Measurements from ENCODE around the gene POU5F1. TPM values are rescaled to one million over a fixed set of nuclear protein-coding genes. Genes with fewer than 3 reads are reported as not detected.
A peak's percentile ranks its signal among the peaks of the same experiment; 100 is the strongest.

POU5F1 gene
- total and polyA plus RNA-seq, 9 of the 15 experiments (the other 6 are each of a cell fraction or from before 2014, with no cell fraction given), result 0.06 to 2.0 (median 0.10) TPM; not detected in 6

DNA sequence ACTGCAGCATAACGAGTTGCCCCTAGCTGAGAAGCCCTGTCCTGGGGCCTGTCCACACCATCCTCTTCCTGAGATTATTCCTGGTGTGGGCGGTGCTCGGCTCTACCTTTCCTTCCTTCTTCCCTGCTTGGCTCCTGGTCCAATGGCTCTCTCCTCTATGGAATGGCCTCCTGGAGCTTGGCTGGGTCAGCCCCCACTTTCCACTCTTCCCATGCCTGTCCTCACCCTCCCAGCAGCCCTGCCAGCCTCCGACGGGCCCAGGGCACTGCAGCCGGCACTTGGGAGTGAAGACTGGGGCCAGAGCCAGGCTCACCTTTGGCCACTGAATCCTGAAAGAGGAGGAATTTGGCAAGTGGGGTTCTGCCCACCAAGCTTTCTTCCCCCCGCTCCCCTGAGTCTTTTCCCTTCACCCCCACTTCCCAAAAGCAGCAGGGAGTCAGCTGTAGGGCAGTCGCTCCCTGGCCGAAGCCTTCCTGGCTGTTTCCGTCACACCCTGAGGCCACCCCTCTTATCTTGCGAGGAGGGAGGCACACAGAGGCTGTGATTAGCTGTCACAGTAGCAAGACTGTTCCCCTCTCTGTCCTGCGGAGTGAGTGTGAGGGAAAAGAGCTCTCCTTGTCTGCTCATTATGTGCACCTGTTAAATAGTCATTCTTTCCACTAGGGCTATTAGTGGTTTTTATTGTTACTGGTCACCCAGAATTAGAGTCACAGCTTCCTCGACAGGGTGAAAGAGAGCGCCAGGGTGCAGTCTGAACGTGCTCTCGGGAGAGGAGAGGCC is 43.9 kb downstream of the POU5F1 start (continued):
- TF ChIP-seq, protein P1, sequence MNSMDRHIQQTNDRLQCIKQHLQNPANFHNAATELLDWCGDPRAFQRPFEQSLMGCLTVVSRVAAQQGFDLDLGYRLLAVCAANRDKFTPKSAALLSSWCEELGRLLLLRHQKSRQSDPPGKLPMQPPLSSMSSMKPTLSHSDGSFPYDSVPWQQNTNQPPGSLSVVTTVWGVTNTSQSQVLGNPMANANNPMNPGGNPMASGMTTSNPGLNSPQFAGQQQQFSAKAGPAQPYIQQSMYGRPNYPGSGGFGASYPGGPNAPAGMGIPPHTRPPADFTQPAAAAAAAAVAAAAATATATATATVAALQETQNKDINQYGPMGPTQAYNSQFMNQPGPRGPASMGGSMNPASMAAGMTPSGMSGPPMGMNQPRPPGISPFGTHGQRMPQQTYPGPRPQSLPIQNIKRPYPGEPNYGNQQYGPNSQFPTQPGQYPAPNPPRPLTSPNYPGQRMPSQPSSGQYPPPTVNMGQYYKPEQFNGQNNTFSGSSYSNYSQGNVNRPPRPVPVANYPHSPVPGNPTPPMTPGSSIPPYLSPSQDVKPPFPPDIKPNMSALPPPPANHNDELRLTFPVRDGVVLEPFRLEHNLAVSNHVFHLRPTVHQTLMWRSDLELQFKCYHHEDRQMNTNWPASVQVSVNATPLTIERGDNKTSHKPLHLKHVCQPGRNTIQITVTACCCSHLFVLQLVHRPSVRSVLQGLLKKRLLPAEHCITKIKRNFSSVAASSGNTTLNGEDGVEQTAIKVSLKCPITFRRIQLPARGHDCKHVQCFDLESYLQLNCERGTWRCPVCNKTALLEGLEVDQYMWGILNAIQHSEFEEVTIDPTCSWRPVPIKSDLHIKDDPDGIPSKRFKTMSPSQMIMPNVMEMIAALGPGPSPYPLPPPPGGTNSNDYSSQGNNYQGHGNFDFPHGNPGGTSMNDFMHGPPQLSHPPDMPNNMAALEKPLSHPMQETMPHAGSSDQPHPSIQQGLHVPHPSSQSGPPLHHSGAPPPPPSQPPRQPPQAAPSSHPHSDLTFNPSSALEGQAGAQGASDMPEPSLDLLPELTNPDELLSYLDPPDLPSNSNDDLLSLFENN (IDR thresholded peaks at IDR 0.05; ENCODE audit: low read depth in 2 of 2, low read length in 2 of 2), result no peak
- TF ChIP-seq, protein P2, sequence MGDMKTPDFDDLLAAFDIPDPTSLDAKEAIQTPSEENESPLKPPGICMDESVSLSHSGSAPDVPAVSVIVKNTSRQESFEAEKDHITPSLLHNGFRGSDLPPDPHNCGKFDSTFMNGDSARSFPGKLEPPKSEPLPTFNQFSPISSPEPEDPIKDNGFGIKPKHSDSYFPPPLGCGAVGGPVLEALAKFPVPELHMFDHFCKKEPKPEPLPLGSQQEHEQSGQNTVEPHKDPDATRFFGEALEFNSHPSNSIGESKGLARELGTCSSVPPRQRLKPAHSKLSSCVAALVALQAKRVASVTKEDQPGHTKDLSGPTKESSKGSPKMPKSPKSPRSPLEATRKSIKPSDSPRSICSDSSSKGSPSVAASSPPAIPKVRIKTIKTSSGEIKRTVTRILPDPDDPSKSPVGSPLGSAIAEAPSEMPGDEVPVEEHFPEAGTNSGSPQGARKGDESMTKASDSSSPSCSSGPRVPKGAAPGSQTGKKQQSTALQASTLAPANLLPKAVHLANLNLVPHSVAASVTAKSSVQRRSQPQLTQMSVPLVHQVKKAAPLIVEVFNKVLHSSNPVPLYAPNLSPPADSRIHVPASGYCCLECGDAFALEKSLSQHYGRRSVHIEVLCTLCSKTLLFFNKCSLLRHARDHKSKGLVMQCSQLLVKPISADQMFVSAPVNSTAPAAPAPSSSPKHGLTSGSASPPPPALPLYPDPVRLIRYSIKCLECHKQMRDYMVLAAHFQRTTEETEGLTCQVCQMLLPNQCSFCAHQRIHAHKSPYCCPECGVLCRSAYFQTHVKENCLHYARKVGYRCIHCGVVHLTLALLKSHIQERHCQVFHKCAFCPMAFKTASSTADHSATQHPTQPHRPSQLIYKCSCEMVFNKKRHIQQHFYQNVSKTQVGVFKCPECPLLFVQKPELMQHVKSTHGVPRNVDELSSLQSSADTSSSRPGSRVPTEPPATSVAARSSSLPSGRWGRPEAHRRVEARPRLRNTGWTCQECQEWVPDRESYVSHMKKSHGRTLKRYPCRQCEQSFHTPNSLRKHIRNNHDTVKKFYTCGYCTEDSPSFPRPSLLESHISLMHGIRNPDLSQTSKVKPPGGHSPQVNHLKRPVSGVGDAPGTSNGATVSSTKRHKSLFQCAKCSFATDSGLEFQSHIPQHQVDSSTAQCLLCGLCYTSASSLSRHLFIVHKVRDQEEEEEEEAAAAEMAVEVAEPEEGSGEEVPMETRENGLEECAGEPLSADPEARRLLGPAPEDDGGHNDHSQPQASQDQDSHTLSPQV (IDR thresholded peaks at IDR 0.05), result no peak
- peak in 1 of 2 experiments; percentile 75; a peak in 1 of 4 replicates for TF ChIP-seq RCOR1 (IDR thresholded peaks at IDR 0.05; ENCODE audit: borderline replicate concordance in 1 of 2, low read depth in 2 of 2, low read length in 2 of 2)
- TF ChIP-seq NCOA2 (IDR thresholded peaks at IDR 0.05; ENCODE audit: partially characterized antibody in 2 of 2), result no peak
- no peak for TF ChIP-seq HDGF (IDR thresholded peaks at IDR 0.05)
- no peak for TF ChIP-seq NR2C1 (IDR thresholded peaks at IDR 0.05)
- TF ChIP-seq NR2C1 (tag; IDR thresholded peaks at IDR 0.05), result no peak
- TF ChIP-seq GATAD2B (IDR thresholded peaks at IDR 0.05; ENCODE audit: borderline replicate concordance), result no peak
- TF ChIP-seq, protein P3, sequence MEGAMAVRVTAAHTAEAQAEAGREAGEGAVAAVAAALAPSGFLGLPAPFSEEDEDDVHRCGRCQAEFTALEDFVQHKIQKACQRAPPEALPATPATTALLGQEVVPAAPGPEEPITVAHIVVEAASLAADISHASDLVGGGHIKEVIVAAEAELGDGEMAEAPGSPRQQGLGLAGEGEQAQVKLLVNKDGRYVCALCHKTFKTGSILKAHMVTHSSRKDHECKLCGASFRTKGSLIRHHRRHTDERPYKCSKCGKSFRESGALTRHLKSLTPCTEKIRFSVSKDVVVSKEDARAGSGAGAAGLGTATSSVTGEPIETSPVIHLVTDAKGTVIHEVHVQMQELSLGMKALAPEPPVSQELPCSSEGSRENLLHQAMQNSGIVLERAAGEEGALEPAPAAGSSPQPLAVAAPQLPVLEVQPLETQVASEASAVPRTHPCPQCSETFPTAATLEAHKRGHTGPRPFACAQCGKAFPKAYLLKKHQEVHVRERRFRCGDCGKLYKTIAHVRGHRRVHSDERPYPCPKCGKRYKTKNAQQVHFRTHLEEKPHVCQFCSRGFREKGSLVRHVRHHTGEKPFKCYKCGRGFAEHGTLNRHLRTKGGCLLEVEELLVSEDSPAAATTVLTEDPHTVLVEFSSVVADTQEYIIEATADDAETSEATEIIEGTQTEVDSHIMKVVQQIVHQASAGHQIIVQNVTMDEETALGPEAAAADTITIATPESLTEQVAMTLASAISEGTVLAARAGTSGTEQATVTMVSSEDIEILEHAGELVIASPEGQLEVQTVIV (CRISPR knock-in tag; IDR thresholded peaks at IDR 0.05; ENCODE audit: borderline replicate concordance), result no peak
